ENCODE results near the gene UBE2V1. TPM values are rescaled to one million over a fixed set of nuclear protein-coding genes. Genes with fewer than 3 reads are reported as not detected.

Gene UBE2V1
- total and polyA plus RNA-seq, 2 of the 13 experiments (the other 11 are each of a cell fraction or from before 2014, with no cell fraction given): 81.3 to 132 TPM

- TF ChIP-seq ZNF574 (CRISPR knock-in tag; IDR thresholded peaks at IDR 0.05): no peak
- peak; percentile 61 for TF ChIP-seq FOXP4 (CRISPR knock-in tag; IDR thresholded peaks at IDR 0.05)
- no peak for TF ChIP-seq ARHGAP35 (CRISPR knock-in tag; IDR thresholded peaks at IDR 0.05; ENCODE audit: borderline replicate concordance)
- TF ChIP-seq SMAD9 (CRISPR knock-in tag; IDR thresholded peaks at IDR 0.05): no peak
- TF ChIP-seq ZFP36L1 (CRISPR knock-in tag; IDR thresholded peaks at IDR 0.05): no peak
- no peak for TF ChIP-seq ZNF816 (CRISPR knock-in tag; IDR thresholded peaks at IDR 0.05; ENCODE audit: borderline replicate concordance)
- TF ChIP-seq RFX3 (CRISPR knock-in tag; IDR thresholded peaks at IDR 0.05): no peak
- no peak for TF ChIP-seq RERE (CRISPR knock-in tag; IDR thresholded peaks at IDR 0.05; ENCODE audit: low read depth)
- no peak for TF ChIP-seq THAP9 (CRISPR knock-in tag; IDR thresholded peaks at IDR 0.05; ENCODE audit: borderline replicate concordance)
- TF ChIP-seq TBP (CRISPR knock-in tag; IDR thresholded peaks at IDR 0.05): no peak
- no peak for TF ChIP-seq THAP8 (CRISPR knock-in tag; IDR thresholded peaks at IDR 0.05; ENCODE audit: borderline replicate concordance)
- TF ChIP-seq ZNF792 (CRISPR knock-in tag; IDR thresholded peaks at IDR 0.05): no peak
- TF ChIP-seq LBX2 (CRISPR knock-in tag; IDR thresholded peaks at IDR 0.05; ENCODE audit: borderline replicate concordance): no peak
- TF ChIP-seq ZFP41 (CRISPR knock-in tag; IDR thresholded peaks at IDR 0.05; ENCODE audit: borderline replicate concordance): no peak
Observed at GRCh38 chr20:50032955-50033666, 79.8 kb downstream of the UBE2V1 start (continued).
